ENCODE results near the gene PIGU.
"Not testable (repeated sequence)": the region's sequence is repeated elsewhere in the genome, so short reads cannot be mapped to it uniquely, and the experiment has no call there.

PIGU gene

GRCh38 chr20:34621383-34622367 is 55.2 kb downstream of the PIGU start:
- DNase-seq (ENCODE audit: low read depth), result peak; percentile 55

DNA sequence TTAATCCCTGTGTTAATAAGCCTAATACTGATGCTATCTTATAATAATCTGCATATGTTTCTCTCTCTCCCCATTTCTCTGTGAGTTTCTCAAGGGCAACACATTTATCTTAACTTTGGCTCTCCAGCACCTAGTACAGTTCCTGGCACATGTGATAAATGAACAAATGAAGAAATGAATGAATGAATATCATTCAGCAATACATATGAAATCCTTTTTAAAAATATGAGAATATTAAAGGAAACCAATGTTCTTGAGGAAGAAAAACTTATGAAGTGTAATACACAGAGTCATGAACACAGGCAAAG is 55.9 kb downstream of the PIGU start:
- no peak for DNase-seq (ENCODE audit: low read depth)

DNA sequence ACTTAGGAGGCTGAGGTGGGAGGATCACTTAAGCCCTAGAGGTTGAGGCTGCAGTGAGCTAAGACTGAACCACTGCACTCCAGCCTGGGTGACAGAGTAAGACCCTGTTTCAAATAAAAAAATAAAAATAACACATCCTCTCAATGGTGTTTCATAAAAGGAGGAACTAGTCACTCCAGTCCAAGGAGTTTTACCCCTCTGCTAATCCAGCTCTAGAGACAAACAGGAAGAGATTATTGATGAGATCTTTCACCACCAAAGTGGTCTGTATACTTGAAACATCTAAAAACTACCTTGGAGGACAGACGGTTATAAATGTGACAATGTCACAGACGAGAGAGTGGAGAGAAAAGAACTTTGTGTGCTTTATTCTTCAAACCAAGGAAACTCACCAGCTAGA is 58.2 kb downstream of the PIGU start:
- DNase-seq (ENCODE audit: low read depth), result no peak

- DNase-seq (ENCODE audit: low read depth), result not testable (repeated sequence)
Measured at GRCh38 chr20:34616913-34617312, 60.0 kb downstream of the PIGU start.

DNA sequence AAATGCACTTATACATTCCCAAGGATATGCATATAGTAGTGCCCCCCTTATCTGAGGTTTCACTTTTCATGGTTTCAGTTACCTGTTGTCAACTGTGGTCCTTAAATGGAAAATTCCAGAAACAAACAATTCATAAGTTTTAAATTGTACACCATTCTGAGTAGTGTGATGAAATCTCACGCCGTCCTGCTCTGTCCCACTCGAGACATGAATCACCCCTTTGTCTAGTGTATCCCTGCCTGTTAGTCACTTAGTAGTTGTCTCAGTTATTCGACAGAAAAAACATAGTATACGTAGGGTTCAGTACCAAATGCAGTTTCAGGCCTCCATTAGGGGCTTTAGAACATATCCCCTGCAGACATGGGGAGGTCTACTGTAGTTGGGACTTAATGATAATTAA is 61.4 kb downstream of the PIGU start:
- peak; percentile 6 for DNase-seq (ENCODE audit: low read depth)

GRCh38 chr20:34611976-34612375 is 64.9 kb downstream of the PIGU start:
- DNase-seq (ENCODE audit: low read depth), result not testable (repeated sequence)

- no peak for DNase-seq (ENCODE audit: low read depth)
Measured at GRCh38 chr20:34607066-34607465, 69.8 kb downstream of the PIGU start.

DNA sequence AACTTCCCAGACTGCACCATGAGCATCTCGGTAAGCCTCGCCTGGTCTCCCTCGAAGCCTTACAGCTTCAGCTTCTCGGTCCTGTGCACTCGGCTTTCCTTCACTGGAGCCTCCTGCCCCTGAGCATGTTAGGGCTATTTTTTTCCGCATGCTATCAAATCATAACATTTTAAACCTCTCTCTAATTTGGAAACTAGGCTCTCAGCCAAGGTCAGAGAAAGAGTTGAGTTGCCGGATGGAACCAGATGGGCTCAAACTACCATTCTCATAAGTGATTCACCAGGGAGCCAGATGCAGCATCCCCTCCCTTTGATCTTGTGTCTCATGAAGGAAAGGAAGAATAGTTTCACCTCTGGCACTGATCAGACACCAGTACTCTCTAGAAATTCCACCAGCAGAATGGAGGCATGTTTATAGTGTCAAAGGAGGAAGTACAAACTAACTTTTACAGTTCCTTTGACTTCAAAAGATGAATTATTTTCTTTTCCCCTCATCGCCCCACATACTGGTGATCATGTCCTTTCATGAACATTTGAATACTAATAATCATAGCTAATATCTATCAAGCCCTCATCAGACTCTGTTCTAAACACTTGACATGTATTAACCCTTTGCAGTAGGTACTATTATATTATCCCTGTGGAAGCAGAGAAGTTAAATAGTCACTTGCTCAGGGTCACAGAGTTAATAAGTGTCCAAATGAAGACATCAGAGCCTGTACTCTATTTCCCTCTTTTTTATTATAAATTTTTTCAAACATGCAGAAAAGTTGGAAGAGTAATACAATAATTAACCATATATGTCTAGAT is 71.7 kb downstream of the PIGU start:
- peak; percentile 70 for DNase-seq (ENCODE audit: low read depth)

GRCh38 chr20:34600892-34601653 is 75.8 kb downstream of the PIGU start:
- no peak for DNase-seq (ENCODE audit: low read depth)

DNA sequence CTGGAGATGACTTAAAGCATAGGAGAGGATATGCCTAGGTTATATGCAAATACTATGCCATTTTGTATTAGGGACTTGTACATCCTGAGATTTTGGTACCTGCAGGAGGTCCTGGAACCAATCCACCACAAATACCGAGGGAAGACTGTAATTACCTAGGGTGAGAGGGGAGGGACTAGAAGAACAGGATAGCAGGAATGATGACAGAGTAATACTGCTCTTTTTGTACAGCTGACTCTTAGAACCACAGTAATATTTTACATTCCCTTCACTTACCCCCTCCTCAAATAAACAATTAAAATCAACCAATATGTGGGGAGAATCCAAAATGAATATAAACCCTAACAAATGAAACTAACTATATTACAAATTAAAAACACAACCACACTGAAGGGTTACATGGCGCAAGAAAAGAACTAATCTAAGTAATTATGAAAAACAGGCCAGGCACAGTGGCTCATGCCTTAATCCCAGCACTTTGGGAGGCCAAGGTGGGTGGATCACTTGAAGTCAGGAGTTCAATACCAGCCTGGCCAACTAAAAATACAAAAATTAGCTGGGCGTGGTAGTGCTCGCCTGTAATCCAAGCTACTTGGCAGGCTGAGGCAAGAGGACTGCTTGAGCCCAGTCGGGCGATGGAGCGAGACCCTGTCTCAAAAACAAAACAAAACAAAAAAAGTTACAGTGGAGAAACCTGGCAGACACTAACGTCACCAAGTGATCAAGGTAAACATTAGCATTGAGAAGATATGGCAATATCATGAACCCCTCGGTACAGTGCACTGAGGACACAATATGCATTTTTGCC is 81.3 kb downstream of the PIGU start:
- no peak for DNase-seq (ENCODE audit: low read depth)

GRCh38 chr20:34586488-34587163 is 90.3 kb downstream of the PIGU start:
- no peak for DNase-seq (ENCODE audit: low read depth)

- no peak for DNase-seq (ENCODE audit: low read depth)
Measured at GRCh38 chr20:34585019-34585418, 91.9 kb downstream of the PIGU start.

- no peak for DNase-seq (ENCODE audit: low read depth)
Measured at GRCh38 chr20:34583544-34583943, 93.3 kb downstream of the PIGU start.

GRCh38 chr20:34582911-34583310 is 94.0 kb downstream of the PIGU start:
- peak; percentile 34 for DNase-seq (ENCODE audit: low read depth)

GRCh38 chr20:34582221-34582620 is 94.7 kb downstream of the PIGU start:
- DNase-seq (ENCODE audit: low read depth), result no peak

DNA sequence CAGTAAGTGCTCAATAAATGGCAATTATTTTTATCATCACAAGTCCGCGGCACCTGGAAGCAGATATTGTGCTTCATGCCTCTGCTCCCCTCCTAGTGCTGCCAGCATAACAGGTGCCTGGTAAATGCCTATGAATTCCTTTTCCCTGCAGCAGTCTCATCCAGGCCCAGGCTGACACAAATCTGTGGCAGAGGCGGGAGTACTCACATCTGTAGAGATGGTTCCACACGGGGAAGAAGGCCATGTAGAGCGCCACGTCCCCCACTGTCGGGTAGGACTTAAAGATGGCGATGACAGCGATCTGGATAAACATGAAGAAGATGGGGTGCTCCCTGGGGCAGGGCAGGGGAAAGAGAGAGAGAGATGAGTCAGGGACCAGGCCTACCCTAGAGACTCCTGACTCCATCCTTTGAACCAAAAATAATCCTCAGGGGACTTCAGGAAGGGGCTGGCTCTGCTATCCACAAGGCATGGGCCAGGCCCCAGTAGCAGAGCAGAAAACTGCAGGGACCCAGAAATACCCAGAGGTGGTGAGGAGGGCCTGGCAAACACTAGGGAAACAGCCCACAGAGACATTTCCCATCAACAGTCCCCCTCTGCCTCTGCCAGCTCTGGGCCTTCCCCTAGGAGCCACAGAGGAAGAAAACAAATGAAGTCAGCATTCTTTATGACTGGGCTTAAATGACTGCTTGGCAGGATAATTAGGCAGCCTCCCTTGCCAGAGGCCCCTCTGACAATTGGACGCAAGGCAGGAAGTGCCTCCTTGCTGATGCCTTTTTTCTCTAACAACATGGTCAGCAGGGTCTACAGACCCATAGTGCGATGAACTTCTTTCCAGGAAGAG is 95.3 kb downstream of the PIGU start:
- DNase-seq (ENCODE audit: low read depth), result peak; percentile 85

DNA sequence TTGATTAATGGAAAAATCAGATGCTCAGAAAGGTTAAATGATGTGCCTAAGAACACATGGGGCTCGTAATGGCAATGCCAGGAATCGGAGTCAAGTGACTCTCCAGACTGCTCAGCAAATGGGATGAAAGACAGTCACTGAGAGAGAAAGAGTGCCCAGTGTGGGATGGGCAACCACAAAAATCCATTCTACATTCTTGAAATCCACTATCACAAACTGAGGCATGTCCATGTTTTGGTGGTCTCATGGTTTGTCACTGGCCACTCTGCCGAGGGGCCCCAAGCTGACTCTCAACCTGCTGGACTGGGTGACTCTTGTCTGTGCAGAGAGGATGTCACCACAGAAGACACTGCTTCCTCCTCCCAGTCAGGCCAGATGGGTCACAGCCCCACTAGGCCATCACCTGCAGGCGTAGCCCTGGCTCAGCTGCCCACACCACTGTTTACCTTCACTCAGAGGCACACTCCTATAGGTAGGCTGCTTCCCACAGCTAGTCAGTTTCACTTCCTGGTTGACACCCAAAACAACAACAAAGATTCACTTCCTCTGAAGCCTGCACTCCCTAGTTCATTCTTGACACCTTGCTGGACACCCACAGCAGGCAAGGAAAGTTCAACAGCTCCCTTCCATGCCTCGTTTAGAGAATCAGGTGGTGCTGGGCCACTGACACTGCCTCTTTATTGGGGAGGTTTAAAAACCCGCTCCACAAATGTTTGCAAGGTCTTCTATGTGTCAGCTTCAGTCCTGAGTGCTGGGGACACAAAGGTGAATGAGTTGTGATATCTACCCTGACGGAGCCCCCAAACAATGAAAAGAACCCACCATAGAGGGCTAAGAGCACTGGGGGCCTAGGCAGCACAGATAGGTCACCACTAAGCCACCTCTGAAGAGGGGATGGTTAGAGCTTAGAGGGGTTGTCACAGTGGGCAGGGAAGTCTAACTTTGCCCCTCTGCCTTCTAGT is 96.6 kb downstream of the PIGU start:
- peak; percentile 62 for DNase-seq (ENCODE audit: low read depth)

DNA sequence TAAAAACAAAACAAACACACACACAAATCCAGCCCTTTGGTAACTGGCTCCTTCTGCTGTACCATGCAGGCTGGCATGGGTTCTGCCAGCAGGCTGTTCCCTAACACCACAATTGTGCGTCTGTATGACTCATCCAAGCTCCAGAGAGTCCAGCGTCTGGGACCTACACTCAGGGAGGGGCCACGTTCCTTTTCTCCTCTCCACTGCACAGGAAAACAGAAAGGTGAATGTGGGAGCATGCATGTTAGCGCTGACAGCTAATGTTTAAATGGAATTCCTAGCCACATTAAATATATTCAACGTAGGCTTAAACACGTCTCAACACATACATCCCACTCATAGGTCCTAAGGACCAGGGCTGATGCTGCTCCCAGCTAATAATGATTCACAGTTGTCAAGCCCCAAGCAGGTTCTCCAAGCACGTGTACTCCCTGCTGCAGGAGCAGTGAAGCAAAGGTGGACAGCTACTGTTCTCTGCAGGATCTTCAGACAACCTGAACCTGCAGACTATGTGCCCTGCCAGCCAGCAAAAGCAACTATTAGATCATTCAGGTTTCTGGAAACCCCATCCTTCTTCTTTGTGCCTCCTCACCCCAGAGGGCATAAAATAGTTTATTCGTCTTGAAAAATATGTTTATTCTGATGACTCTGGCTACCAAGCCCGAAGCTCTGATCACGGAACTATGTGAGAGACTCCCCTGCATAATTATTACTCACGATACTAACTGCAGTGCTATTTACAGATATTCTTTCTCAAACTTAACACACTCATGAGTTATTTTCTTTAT is 97.5 kb downstream of the PIGU start:
- DNase-seq (ENCODE audit: low read depth), result peak; percentile 84

Measured in EH (cell line).